ENCODE data around the gene CRTC2.

GRCh38 chr1:153968000-153968363, 9.6 kb upstream of the CRTC2 start:
- TF ChIP-seq POLR2A (IDR thresholded peaks at IDR 0.05), result no peak
- no peak for TF ChIP-seq CTCF (IDR thresholded peaks at IDR 0.05)
